Mammary epithelial cell (primary cell): ENCODE measurements around the gene SLC10A6.

Experiments used
- EZH2 ChIP-seq: IDR thresholded peaks from 2 replicates; pipeline ENCODE4 v1.6.1; 2012; ENCODE audit warnings: low read length, inconsistent platforms, borderline replicate concordance
- TF ChIP-seq, protein P1 (sequence below), 2 donors: IDR thresholded peaks in 1 of 2; conservative IDR thresholded peaks in 1 of 2; 2 replicates each; pipeline ENCODE4 v1.5.1; 2011 to 2012; ENCODE audit warnings: inconsistent platforms in 2 of 2, low read length in 2 of 2, mild to moderate bottlenecking in 2 of 2, control low read depth in 1 of 2, low read depth in 1 of 2; ENCODE audit not compliant: insufficient read depth in 1 of 2; ENCODE audit errors: extremely low read depth in 1 of 2

DNA sequence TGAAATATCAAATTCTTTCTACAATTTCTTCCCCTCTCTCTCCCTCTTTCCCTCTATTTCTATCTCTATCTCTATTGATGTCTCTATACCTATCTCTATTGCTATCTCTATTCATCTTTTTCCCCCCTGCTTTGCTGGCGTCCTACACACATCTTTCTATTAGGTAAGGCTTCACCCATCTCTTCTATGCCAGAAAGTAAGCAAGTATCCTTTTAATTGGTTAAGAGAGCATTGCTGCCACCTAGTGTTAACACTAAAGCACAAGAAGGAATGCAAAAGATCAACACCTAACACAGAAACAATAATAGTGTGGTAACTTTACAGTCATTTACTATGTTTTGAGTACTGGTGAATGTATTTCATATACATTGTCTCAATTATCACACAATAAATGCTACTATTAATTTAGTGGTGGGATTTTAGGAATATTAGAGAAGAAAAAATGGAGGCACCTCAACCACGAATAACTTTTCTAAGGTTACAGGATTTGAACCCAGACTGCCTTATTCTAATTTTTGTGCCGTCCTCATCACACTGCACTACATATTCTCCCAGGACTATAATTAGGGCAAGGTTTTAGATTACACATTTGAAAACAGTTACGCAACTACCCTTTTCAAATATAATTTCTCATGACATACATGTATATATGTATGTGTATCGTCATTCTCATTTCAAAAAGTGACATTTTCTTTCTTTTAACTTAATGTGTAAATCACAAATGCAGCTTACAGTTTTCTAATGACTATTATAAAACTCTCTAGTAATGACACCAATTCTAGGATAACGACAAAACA, 46.7 kb upstream of the SLC10A6 start:
- TF ChIP-seq, protein P1, sequence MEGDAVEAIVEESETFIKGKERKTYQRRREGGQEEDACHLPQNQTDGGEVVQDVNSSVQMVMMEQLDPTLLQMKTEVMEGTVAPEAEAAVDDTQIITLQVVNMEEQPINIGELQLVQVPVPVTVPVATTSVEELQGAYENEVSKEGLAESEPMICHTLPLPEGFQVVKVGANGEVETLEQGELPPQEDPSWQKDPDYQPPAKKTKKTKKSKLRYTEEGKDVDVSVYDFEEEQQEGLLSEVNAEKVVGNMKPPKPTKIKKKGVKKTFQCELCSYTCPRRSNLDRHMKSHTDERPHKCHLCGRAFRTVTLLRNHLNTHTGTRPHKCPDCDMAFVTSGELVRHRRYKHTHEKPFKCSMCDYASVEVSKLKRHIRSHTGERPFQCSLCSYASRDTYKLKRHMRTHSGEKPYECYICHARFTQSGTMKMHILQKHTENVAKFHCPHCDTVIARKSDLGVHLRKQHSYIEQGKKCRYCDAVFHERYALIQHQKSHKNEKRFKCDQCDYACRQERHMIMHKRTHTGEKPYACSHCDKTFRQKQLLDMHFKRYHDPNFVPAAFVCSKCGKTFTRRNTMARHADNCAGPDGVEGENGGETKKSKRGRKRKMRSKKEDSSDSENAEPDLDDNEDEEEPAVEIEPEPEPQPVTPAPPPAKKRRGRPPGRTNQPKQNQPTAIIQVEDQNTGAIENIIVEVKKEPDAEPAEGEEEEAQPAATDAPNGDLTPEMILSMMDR (conservative IDR thresholded peaks at IDR 0.05 in 1 of 2, IDR thresholded peaks at IDR 0.05 in 1 of 2; ENCODE audit: extremely low read depth in 1 of 2, insufficient read depth in 1 of 2, low read depth in 1 of 2, low read length in 2 of 2) = peak; percentile 61 to 72
- no peak for TF ChIP-seq EZH2
